GM18520 (cell line): Measurements from ENCODE around the gene MCM10.

ENCODE experiments used
- ATAC-seq: cut with Tn5 transposase; IDR thresholded peaks from one replicate; pipeline ENCODE4 v1.9.1; 2021; ENCODE audit not compliant: unreplicated experiment

MCM10 gene

GRCh38 chr10:13256627-13257026 is 95.3 kb downstream of the MCM10 start:
- ATAC-seq: no peak

DNA sequence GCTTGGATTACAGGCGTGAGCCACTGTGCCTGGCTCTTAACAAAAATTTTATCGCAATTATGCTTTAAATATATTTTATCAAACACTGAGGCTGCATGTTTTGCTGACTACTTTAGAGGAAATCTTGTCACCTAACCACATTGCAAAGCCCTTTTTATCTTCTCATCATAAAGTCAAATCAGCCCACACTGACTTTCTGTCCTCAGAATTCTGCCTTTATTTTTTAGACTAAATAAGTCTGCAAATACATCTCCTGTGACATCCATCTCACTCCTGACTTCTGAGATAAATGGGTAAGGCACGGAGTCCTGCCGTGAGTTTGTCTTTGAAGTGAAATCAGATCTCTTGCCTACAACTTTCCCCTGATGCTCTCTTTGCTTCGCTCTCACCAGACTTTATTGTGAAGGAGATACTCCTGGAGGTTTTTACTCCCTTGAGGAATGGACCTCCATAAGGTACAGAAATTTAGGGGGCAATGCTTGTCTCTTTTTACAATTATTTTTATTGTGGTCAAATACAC is 96.3 kb downstream of the MCM10 start:
- ATAC-seq: no peak
